OCI-M2 (cell line): ENCODE results near the gene UGT2A3.

Source experiments
- DNase-seq: peaks from one replicate; lab custom pipeline; 2025; ENCODE audit not compliant: unreplicated experiment; lab: John Stamatoyannopoulos, UW

UGT2A3 gene

DNA sequence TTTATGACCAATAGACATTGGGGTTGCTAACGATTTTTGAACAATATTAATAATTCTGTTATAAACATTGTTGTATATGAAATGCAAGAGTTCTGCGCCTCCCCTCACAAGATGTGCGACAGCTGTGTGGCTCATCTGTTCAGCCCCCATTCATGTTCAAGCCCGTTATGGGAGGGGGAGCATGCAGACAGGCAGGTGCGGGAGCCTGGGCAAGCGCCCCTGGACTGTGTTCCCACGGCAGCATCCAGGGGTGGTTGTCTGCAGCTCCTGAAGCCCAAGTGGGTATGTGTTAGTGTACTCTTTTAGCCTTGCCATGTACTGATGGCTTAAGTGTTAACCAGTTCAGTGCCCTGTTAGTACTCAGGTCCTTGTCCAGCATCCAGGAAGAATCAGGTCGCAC is 34.6 kb downstream of the UGT2A3 start:
- DNase-seq, result no peak

DNA sequence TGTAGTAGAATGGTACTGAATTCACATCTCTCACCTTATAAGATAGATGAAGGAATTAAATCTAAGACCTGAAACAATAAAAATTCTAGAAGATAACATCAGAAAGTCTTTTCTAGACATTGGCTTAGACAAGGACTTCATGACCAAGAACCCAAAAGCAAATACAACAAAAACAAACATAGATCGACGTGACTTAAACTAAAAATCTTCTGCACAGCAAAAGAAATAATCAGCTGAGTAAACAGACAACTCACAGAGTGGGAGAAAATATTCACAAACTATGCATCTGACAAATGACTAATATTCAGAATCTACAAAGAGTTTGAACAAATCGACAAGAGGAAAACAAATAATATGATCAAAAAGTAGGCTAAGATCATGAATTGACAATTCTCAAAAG is 38.8 kb downstream of the UGT2A3 start:
- DNase-seq, result no peak

- DNase-seq, result no peak
These were observed 42.2 kb downstream of the UGT2A3 start for GRCh38 chr4:68909385-68909784.

- DNase-seq, result no peak
These were observed 43.6 kb downstream of the UGT2A3 start for GRCh38 chr4:68907788-68908700.

DNA sequence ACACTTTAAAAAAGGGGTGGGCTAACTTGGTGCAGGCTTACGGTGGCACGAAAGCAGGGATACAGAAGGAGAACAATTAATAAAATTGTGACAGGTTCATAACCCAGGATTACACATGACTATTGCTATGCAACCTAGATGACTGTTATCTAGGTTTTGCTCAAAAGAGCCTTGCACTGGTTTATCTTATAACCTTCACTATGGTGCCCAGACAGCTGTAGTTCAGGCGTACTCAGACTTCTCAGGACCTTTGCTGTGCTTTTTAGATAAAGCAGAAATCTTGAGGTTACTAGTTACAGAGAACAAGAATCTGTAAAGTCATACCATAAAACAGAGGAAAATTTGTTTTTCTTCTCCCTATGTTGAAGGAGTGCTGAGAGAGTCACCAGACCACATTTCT is 44.4 kb downstream of the UGT2A3 start:
- no peak for DNase-seq

- no peak for DNase-seq
These were observed 44.8 kb downstream of the UGT2A3 start for GRCh38 chr4:68906780-68907137.

DNA sequence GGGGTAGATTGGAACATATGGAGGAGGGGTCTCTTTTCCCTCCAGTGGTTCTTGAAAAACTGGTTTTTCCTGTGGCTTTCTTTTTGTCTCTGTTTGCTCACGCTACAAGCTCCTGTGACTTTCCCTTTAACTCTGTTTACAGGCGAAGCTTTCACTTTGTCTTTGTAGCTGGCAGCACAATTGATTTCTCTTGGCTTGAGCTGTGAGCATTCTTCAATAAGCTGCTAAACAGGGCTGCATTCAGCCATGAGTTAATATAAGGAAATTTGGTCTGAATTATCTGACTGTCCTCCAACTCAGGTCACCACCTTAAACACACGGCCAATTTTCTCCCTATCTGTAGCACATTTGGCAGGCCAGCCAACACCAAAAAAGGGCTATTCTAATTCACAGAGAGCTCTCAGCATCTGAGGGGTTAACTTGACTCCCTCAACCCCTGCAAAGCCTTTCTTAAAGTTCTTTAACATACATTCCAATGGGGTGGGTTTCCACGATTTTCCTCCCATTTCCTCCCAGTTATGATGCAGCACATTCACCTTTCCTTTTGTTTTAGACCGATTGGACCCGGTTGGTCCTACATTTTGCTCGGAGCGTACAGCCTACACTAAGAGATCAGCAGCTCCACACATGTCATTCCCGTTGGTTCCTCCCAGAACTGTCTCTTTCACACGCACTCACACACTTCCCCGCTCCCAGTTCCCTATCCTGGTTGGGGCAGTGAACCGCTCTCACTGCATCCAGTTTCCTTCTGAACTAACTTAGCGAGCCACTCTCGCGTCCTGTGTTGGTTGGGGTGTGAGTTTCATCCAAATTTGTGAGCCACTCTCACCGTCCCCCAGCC is 45.4 kb downstream of the UGT2A3 start:
- no peak for DNase-seq

DNA sequence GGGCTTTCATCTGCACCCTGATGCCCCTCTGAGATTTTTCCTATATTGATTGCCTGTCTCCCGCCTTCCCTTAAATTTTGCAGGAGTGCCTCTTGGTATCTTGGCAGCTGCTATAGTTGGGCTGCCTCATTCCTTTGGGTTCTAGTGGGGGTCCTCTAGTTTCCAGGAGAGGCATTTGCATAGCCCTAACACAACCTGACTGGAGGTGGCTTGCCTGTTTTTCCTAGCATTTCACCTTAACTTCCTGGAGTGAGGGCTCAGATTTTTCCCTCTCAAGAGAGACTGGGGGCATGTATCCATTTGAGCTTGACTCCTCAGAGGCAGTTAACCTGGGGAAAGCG is 46.0 kb downstream of the UGT2A3 start:
- DNase-seq, result no peak

DNA sequence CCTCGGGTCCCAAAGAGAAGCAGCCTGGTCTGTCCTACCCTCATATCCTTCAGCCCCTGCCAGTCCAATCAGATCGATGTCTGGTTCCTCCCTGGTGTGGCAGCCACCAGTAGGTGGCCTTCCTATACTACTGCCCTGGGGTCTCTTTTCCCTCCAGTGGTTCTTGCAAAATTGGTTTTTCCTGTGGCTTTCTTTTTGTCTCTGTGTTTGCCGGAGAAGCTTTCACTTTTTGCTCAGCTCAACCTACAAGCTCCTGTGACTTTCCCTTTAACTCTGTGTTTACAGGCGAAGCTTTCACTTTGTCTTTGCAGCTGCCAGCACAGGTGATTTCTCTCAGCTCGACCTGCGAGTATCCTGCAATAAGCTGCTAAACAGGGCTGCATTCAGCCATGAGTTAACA is 46.8 kb downstream of the UGT2A3 start:
- no peak for DNase-seq

- DNase-seq, result no peak
These were observed 54.9 kb downstream of the UGT2A3 start for GRCh38 chr4:68896749-68897148.

- no peak for DNase-seq
These were observed 55.9 kb downstream of the UGT2A3 start for GRCh38 chr4:68895561-68896198.

DNA sequence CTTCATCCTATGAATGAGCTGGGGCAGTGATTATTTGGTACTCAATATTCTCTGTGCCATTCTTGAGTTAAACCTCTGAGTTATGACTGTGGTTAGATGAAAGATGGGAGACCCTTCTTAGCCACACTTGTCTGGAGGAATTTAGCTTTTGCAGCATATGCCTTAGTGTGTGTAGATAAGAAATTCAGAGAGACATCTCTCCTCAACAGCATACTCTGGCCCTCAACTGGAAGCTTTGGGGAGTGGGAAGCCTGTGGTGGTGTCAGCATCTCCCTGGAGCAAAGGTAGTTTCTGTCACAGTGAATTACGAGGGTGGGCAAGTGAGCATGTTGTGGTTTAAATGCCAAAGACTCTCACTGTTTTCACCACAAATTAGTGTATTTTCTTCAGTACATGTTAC is 58.7 kb downstream of the UGT2A3 start:
- no peak for DNase-seq

DNA sequence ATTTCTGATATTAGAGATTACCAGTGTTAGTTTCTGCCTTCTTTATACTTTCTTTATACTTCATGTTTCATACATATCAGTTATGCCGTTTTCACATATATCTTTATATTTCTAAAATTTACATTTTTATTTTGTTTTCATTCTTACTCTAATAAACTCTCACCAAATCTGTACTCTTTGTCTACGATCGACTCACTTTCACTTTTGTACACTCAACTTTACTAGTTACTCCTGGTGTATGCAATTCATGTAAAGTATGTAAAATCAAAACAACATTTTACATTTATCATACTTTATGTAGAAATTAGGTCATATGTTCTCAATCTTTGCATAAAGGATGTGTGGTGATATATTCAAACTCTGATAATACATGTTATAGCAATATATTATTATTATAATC is 59.9 kb downstream of the UGT2A3 start:
- DNase-seq, result no peak

DNA sequence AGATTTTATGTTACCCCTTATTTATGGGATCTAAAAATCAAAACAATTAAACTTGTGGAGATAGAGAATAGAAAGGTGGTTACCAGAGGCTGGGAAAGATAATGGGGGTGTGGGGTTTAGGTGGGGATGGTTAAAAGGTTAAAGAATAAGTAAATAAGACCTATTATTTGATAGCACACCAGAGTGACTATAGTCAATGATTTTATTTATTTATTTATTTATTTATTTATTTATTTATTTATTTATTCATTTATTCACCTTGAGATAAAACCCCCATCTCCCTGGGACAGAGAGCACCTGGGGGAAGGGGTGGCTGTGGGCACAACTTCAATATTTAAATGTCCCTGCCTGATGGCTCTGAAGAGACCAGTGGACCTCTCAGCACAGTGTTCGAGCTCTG is 66.1 kb downstream of the UGT2A3 start:
- no peak for DNase-seq

DNA sequence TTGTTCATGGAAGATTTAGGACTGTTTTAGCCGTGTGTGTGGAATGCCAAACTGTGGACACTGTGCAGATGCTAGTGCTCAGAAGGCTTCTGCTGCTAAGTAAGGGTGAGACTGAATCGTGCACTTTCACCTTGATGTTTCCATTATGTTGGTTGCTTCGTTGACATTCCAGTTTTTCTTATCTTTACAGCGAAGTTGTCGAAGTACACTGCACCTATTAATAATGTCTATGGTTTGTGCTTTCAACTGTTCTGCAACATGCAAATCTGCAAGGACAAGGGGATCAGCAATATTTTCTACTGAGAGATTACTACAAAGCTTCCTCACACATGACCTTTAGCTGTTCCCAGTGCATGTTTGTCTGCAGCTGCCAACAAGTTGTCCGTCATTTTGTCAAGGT is 67.7 kb downstream of the UGT2A3 start:
- no peak for DNase-seq
